ENCODE measurements around the gene DENND1A.

DENND1A gene

GRCh38 chr9:123425261-123425821 is 504.6 kb downstream of the DENND1A start:
- no peak for DNase-seq (ENCODE audit: low read depth)
- TF ChIP-seq, protein P1, sequence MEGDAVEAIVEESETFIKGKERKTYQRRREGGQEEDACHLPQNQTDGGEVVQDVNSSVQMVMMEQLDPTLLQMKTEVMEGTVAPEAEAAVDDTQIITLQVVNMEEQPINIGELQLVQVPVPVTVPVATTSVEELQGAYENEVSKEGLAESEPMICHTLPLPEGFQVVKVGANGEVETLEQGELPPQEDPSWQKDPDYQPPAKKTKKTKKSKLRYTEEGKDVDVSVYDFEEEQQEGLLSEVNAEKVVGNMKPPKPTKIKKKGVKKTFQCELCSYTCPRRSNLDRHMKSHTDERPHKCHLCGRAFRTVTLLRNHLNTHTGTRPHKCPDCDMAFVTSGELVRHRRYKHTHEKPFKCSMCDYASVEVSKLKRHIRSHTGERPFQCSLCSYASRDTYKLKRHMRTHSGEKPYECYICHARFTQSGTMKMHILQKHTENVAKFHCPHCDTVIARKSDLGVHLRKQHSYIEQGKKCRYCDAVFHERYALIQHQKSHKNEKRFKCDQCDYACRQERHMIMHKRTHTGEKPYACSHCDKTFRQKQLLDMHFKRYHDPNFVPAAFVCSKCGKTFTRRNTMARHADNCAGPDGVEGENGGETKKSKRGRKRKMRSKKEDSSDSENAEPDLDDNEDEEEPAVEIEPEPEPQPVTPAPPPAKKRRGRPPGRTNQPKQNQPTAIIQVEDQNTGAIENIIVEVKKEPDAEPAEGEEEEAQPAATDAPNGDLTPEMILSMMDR (IDR thresholded peaks at IDR 0.05; ENCODE audit: control insufficient read depth, extremely low read depth, insufficient read depth), result no peak
- no peak overlapping the region for H3K4me3 ChIP-seq (ENCODE audit: low read depth, low read length)

GRCh38 chr9:123424552-123425225 is 505.2 kb downstream of the DENND1A start:
- DNase-seq (ENCODE audit: low read depth), result no peak
- TF ChIP-seq, protein P1 (IDR thresholded peaks at IDR 0.05; ENCODE audit: control insufficient read depth, extremely low read depth, insufficient read depth), result no peak
- H3K4me3 ChIP-seq (ENCODE audit: low read depth, low read length), result no peak overlapping the region

GRCh38 chr9:123424131-123424530 is 505.8 kb downstream of the DENND1A start:
- DNase-seq (ENCODE audit: low read depth), result no peak
- TF ChIP-seq, protein P1 (IDR thresholded peaks at IDR 0.05; ENCODE audit: control insufficient read depth, extremely low read depth, insufficient read depth), result no peak
- H3K4me3 ChIP-seq (ENCODE audit: low read depth, low read length), result no peak overlapping the region

GRCh38 chr9:123423311-123423640 is 506.6 kb downstream of the DENND1A start:
- TF ChIP-seq, protein P1 (IDR thresholded peaks at IDR 0.05; ENCODE audit: control insufficient read depth, extremely low read depth, insufficient read depth), result no peak
- no peak overlapping the region for H3K4me3 ChIP-seq (ENCODE audit: low read depth, low read length)
- no peak for DNase-seq (ENCODE audit: low read depth)

- TF ChIP-seq, protein P1 (IDR thresholded peaks at IDR 0.05; ENCODE audit: control insufficient read depth, extremely low read depth, insufficient read depth), result no peak
- no peak overlapping the region for H3K4me3 ChIP-seq (ENCODE audit: low read depth, low read length)
- DNase-seq (ENCODE audit: low read depth), result no peak
Observed at GRCh38 chr9:123422635-123423310, 507.2 kb downstream of the DENND1A start.

DNA sequence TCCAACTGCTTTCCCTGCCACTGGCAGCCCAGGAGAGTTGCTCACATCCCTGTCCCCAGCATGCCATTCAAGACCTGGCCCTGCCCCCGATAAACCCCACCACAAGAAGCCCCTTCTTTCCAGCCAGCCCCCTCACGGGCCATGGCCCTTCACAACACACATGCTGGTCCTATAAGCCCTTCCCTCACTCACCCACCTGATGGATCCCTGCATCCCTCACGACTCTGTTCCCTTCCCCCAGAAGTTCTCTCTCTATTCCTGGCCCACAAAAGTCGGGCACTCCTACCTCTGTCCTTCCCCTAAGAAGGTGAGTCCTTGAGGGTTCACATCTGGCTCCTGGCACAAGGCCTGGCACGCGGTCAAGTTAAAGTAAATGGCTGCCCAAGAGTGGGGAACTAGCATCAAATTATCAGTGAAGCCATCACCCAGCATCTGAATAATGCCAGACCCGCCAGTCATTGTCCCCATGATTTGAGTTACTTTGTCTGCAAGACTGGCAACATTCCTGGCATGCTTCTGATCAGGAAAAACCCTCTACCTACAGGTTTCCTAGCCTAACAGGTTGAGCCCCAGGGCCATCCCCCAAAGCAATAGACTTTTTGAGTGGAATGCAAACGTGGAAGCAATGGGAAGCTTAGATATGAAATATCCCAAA is 508.0 kb downstream of the DENND1A start:
- TF ChIP-seq, protein P1 (IDR thresholded peaks at IDR 0.05; ENCODE audit: control insufficient read depth, extremely low read depth, insufficient read depth), result no peak
- no peak overlapping the region for H3K4me3 ChIP-seq (ENCODE audit: low read depth, low read length)
- no peak for DNase-seq (ENCODE audit: low read depth)

Data from LNCaP clone FGC (cell line).